ENCODE data around the gene MRNIP. TPM values are rescaled to one million over a fixed set of nuclear protein-coding genes. Genes with fewer than 3 reads are reported as not detected.

Gene MRNIP
- total RNA-seq, 1 experiment from 2014 or later, result 31.1 TPM

DNA sequence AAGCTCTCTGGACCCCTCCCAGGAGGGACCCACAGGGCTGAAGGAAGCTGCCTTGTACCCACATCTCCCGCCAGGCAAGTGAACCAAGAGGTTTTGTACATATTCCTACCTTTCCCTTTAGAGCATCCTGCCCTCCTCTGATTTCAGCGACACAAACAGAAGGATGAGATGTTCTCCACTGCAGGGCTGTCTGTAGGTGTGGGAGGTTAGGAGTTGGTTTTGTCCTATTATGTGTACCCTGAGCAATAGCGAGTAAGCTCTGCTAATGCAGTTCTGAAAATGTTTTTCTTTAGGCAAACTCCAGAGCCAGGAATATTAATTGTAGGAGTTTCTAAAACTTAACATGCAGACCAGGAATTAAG is 24.9 kb downstream of the MRNIP start:
- H3K4me3 Mint-ChIP-seq, result no peak overlapping the region
- H2BK12ac ChIP-seq (ENCODE audit: insufficient read length, low read depth, low read length), result no peak overlapping the region
- H3K79me2 ChIP-seq (ENCODE audit: insufficient read depth, low read length), result no peaks in the 10 kb centered on the region
- H3K27me3 ChIP-seq (ENCODE audit: insufficient read depth, low read length), result no peaks in the 10 kb centered on the region
- no peak overlapping the region for H4K5ac ChIP-seq (ENCODE audit: insufficient read length, low read depth, low read length)
- no peak for TF ChIP-seq CTCF (conservative IDR thresholded peaks at IDR 0.05)
- no peak overlapping the region for H3K4me2 ChIP-seq (ENCODE audit: insufficient read depth, insufficient read length, low read length)
- H2BK15ac ChIP-seq (ENCODE audit: low read depth, low read length), result no peak overlapping the region
- no peak overlapping the region for H3K27ac ChIP-seq (ENCODE audit: insufficient read length, low read depth, low read length)
- no peaks in the 10 kb centered on the region for H4K20me1 ChIP-seq (ENCODE audit: control insufficient read depth, insufficient read depth, insufficient read length)
- no peak overlapping the region for H2BK120ac ChIP-seq (ENCODE audit: low read depth, low read length, poor library complexity, severe bottlenecking)
- H3K36me3 Mint-ChIP-seq (ENCODE audit: insufficient read depth in 1 of 3, low read depth in 3 of 3), result peaks cover 69 to 96% (median 90%) of the 10 kb centered on the region in 3 experiments
- H2BK20ac ChIP-seq (ENCODE audit: low read depth, low read length, poor library complexity, severe bottlenecking), result no peak overlapping the region
- no peak overlapping the region for H2AK5ac ChIP-seq (ENCODE audit: insufficient read length, low read length)
- H3K23me2 ChIP-seq (ENCODE audit: insufficient read length, low read depth, low read length, poor library complexity, severe bottlenecking), result no peaks in the 10 kb centered on the region
- no peak for DNase-seq
- H3K4ac ChIP-seq (ENCODE audit: low read depth, low read length), result no peak overlapping the region
- no peak overlapping the region for H2BK5ac ChIP-seq (ENCODE audit: insufficient read length, low read length)
- no peaks in the 10 kb centered on the region; the same call in 1 of the 2 replicates for H3K27me3 Mint-ChIP-seq (ENCODE audit: low read depth)
- H3T11ph ChIP-seq (ENCODE audit: low read length), result no peak overlapping the region
- H3K14ac ChIP-seq (ENCODE audit: insufficient read depth, low read length), result no peak overlapping the region
- no peak overlapping the region for H4K8ac ChIP-seq (replicated peaks; ENCODE audit: insufficient read length, low read depth, low read length)
- H3K79me1 ChIP-seq (ENCODE audit: insufficient read depth, low read depth, low read length, poor library complexity, severe bottlenecking), result no peaks in the 10 kb centered on the region
- H3K9ac ChIP-seq (ENCODE audit: extremely low read depth, insufficient read length, low read length), result no peak overlapping the region
- WGBS (ENCODE audit: extremely low coverage, insufficient read length, low lambda C conversion rate), result no CpG with 5 or more reads among the region's 3 CpGs
- peaks cover 8% of the 10 kb centered on the region; the same call in 1 of the 2 replicates for H3K4me1 ChIP-seq (ENCODE audit: insufficient read depth, low read length)
- no peak overlapping the region for H4K91ac ChIP-seq (ENCODE audit: insufficient read length, low read depth, low read length)
- peaks cover 12 to 13% of the 10 kb centered on the region in 2 experiments for H3K4me1 Mint-ChIP-seq
- H3K9me3 ChIP-seq (ENCODE audit: control insufficient read depth, low read depth, low read length), result no peaks in the 10 kb centered on the region
- H3K18ac ChIP-seq (ENCODE audit: insufficient read length, low read depth, low read length), result no peak overlapping the region
- no peak overlapping the region for H3K23ac ChIP-seq (ENCODE audit: insufficient read length, low read depth, low read length)
- H3K9me3 Mint-ChIP-seq, result peaks cover 5 to 14% of the 10 kb centered on the region in 2 experiments; a peak in 4 of 5 replicates
- H3K56ac ChIP-seq (ENCODE audit: insufficient read length, low read depth, low read length), result no peak overlapping the region
- no peak overlapping the region for H2AFZ ChIP-seq (ENCODE audit: low read length)
- H3K27ac Mint-ChIP-seq, result peak overlapping the region in 1 of 3 experiments; percentile 74; a peak in 3 of 7 replicates

All from H9 (cell line).